Transverse colon (tissue), 3 donors: Measurements from ENCODE around the gene GPD2.

Experiments
- POLR2A ChIP-seq: fragments of 450-650 bp; IDR thresholded peaks from one replicate; pipeline ENCODE4 v1.6.1; 2016; ENCODE audit warnings: antibody characterized with exemption, mild to moderate bottlenecking, moderate library complexity
- TF ChIP-seq, protein P1 (sequence below), 5 experiments: fragments of 200-600 bp in 3 of 5; fragments of 450-650 bp in 2 of 5; sonication (generic) in 3 of 5; IDR thresholded peaks; 1 replicate in 2 of 5; 2 replicates in 3 of 5; pipeline ENCODE4 v1.5.1; 2016 to 2017; ENCODE audit warnings: antibody characterized with exemption in 5 of 5, inconsistent platforms in 3 of 5, mild to moderate bottlenecking in 2 of 5, moderate library complexity in 1 of 5

- TF ChIP-seq, protein P1, sequence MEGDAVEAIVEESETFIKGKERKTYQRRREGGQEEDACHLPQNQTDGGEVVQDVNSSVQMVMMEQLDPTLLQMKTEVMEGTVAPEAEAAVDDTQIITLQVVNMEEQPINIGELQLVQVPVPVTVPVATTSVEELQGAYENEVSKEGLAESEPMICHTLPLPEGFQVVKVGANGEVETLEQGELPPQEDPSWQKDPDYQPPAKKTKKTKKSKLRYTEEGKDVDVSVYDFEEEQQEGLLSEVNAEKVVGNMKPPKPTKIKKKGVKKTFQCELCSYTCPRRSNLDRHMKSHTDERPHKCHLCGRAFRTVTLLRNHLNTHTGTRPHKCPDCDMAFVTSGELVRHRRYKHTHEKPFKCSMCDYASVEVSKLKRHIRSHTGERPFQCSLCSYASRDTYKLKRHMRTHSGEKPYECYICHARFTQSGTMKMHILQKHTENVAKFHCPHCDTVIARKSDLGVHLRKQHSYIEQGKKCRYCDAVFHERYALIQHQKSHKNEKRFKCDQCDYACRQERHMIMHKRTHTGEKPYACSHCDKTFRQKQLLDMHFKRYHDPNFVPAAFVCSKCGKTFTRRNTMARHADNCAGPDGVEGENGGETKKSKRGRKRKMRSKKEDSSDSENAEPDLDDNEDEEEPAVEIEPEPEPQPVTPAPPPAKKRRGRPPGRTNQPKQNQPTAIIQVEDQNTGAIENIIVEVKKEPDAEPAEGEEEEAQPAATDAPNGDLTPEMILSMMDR (IDR thresholded peaks at IDR 0.05), result no peak
- TF ChIP-seq POLR2A, result no peak
Measured at GRCh38 chr2:156585457-156585856, 149.3 kb downstream of the GPD2 start.
